Embryonic facial prominence (tissue), 1 donor: Measurements from ENCODE around the gene CDHR2.
"Not testable (repeated sequence)": the region's sequence is repeated elsewhere in the genome, so short reads cannot be mapped to it uniquely, and the experiment has no call there.

Source experiments
- DNase-seq: peaks from one replicate; pipeline ENCODE4 v3.0.0-alpha.2; 2016; ENCODE audit errors: extremely low spot score

CDHR2 gene

GRCh38 chr5:176542135-176542595 is 7.0 kb upstream of the CDHR2 start:
- DNase-seq, result no peak

DNA sequence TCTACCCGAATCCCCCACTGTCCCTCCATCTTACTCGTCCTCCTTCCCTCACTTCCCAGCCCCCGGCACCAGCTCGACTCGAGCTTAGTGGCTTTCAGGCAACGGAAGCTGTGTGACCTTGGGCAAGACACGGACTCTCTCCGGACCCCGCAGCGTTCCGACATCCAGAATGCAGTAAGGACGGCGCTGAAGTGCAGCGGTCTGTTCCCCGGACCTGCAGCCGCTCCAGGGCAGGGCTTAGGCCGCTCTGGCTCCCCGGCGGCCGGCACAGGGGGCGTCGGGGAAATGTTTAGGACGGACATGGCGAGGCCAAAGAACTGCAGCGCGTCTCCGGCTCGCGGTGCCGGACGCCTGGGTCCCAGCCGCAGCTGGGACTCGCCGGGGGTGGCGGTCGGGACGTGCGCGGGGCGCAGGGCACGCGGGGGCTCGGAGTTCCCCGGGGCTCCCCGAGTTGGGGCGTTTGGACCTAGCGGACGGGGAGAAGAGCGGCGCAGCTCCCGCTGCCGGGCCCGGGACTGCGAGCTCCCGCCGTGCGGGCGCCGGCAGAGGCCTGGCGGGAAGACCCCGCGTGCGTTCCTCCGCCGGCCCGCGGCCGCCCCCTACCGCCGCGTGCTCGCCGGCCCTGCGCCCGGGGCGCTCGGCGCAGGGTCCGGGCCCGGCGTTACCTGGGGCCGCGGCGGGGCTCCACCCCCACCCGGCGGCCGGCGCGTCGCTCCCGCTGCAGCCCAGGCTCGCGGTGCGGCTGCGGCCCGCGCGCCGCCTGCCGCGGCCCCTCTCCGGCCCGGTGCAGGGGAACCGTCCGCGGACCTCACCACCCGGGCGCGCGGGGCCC is 6.3 kb upstream of the CDHR2 start:
- no peak for DNase-seq

- DNase-seq, result no peak
These were observed 5.5 kb upstream of the CDHR2 start for GRCh38 chr5:176543428-176544182.

GRCh38 chr5:176545388-176545736 is 3.8 kb upstream of the CDHR2 start:
- DNase-seq, result no peak

DNA sequence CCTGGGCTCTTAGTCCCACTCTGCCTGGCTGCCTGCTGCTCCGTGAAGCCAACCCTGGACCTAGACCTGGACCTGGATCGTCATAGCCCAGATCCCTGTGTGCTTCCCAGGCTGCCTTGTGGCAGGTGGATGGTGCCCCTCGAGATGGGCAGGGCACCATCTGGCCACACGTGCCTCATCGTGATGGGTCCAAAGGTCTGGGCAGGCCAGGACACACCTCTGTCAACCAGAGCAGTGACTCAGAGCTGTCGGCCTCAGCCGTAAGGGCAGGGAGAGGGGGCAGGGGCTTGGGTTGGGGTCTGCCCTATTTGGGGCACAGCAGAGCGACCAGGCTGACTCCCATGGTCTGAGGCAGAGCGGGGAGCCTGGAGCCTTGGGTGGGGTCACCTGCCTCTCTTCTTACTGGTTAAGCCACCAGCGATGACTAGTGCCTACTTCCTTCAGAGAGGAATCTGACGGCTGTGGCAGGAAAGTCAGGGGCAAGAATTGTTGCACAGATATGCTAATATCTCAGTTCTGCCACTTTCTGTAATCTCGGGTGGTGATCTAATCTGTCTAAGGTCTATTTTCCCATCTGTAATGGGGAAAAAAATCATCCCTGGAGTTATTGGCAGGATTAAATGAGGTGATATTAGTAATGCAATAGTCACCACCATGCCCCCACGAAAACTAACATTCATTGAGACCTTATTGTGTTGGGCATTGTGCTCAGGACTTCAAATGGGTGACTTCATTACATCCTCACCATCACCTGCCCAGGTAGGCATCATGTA is 3.2 kb upstream of the CDHR2 start:
- DNase-seq, result no peak

- DNase-seq, result no peak
These were observed 1.3 kb upstream of the CDHR2 start for GRCh38 chr5:176547802-176548201.

DNA sequence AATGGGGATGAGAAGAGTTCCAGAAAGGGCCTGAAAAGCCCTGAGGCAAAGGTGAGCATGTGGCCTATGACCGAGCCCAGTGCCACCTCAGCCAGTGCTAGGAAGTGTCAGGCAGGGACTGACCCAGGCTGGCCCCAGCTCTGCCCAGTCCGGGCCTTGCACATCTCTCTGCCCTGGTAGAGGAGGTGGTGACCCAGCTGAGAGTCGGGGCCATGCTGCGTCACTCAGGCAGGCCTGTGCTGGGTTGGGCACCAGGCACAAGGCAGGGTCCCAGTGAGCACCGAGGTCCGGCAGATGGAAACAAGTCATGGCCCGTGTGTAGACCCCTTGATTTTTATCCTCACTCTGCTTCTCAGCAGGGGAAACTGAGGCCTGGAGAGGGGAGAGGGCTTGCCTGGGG is 729 bp downstream of the CDHR2 start:
- DNase-seq, result no peak

DNA sequence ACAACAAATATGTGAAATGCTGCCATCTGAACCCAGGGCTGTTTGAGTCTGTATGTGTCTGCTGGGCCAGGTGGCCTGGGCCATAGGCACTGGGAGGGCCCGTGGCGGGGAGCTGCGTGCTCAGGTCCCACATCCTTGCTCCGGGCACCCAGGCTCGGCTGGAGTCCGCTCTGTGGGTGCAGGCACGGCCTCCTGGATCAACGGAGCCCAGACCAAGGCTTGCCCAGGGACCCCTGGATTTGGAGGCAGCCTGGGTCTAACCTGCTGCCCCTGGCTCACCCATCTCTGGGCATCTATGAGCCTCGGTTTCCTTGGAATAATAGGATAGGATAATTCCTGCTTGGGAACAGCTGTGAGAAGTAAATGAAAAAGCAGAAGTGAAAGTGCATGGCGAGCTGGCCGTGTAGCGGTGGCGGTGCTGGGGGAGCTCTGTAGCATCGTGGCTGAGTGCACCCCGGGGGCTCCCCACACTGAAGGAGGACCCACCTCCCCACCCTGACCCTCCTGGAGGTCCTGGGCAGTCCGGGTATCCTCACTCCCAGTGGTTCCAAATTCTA is 1.2 kb downstream of the CDHR2 start:
- DNase-seq, result no peak

- DNase-seq, result not testable (repeated sequence)
These were observed 1.8 kb downstream of the CDHR2 start for GRCh38 chr5:176550937-176551336.

DNA sequence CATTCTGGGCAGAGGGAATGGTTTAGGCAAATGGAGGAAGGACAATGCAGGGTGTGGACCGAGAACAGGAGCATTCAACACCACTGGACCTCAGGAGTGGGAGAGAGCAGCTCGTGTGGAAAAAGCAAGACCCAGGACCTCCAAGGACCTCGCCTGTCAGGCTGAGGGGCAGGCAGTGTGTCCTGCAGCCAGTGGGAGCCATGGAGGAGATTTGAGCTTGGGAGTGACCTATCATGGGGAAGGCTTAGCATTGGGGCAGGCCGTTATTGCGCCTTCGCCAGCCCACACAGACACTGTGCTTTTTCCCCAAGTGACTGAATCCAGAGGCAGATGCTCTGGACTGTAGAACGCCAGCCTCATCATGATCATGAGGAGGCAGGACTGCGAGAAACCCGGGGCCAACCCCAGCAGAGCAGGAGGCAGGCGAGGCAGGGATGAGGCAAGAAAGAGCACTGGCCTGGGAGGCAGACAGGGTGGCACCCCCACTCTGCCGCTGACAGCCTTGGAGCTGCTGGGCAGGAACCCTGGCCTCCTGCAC is 3.3 kb downstream of the CDHR2 start:
- no peak for DNase-seq

GRCh38 chr5:176553260-176554085 is 4.3 kb downstream of the CDHR2 start:
- DNase-seq, result no peak

DNA sequence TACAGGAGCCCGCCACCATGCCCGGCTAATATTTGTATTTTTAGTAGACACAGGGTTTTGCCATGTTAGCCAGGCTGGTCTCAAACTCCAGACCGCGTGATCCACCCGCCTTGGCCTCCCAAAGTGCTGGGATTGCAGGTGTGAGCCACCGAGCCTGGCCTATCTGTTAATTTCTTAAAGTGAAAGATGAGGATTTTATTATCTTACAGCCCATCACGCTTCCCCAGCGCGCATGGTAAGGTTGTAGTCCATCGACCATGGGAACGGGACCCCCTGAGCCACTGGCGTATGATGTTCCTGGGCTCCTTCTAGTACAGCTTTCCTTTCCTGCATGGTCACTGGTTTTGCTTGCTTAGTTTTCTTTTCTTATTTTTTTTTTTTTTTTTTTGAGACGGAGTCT is 8.7 kb downstream of the CDHR2 start:
- no peak for DNase-seq

DNA sequence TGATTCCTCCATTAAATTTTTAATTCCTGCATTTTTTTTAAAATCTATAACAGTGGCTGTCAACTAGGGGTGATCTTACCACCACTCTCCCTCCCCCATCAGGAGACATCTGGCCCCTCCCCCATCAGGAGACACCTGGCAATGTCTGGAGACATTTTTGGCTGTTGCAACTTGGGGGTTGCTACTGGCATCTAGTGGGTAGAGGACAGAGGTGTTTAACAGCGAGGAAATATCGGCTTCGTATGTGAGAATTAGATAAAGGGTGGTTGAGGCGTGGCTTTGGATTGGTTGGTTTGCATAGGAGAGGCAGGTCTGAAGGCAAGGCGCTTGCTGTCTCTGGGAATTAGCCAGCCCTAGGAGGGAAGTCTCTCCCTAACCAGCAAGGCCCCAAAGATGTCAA is 10.5 kb downstream of the CDHR2 start:
- DNase-seq, result no peak

GRCh38 chr5:176560364-176560763 is 11.2 kb downstream of the CDHR2 start:
- DNase-seq, result no peak

DNA sequence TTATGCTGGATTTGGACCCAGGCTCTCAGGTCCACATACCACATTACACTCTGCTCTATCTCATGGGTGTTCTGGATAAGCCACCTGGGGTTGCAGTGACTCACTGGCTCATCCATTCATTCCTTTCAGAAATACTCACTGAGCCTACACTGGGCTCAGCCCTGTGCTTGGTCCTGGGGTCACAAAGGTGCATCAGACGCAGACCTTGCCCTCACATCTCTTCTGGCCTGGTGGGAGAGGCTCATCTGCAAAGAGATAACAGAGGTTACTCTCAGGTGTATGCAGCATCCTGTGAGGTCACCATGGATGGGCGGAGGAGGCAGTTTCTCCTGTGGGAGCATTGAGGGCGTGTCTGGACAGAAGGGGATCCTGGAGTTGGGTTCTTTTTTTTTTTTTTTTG is 12.1 kb downstream of the CDHR2 start:
- DNase-seq, result no peak

GRCh38 chr5:176562189-176562588 is 13.0 kb downstream of the CDHR2 start:
- no peak for DNase-seq

DNA sequence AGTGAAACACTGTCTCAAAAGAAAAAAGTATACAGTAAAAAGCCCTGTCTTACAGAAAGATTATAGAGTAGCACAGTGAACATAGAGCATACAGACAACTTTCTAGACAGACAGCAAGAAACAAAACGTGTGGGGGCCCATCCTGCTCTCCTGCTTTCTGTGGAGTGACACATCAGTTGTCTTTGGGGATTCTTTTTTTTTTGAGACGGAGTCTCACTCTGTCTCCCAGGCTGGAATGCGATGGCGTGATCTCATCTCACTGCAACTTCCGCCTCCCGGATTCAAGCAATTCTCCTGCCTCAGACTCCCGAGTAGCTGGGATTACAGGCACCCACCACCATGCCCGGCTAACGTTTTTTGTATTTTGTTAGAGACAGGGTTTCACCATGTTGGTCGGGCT is 14.9 kb downstream of the CDHR2 start:
- DNase-seq, result no peak

GRCh38 chr5:176565760-176566288 is 16.7 kb downstream of the CDHR2 start:
- DNase-seq, result no peak

- no peak for DNase-seq
These were observed 19.5 kb downstream of the CDHR2 start for GRCh38 chr5:176568657-176569056.

GRCh38 chr5:176570044-176570443 is 20.9 kb downstream of the CDHR2 start:
- no peak for DNase-seq
